ENCODE measurements around the gene KCNK3. TPM values are rescaled to one million over a fixed set of nuclear protein-coding genes. Genes with fewer than 3 reads are reported as not detected.

Gene KCNK3
- total RNA-seq, 1 experiment from 2014 or later = not detected

DNA sequence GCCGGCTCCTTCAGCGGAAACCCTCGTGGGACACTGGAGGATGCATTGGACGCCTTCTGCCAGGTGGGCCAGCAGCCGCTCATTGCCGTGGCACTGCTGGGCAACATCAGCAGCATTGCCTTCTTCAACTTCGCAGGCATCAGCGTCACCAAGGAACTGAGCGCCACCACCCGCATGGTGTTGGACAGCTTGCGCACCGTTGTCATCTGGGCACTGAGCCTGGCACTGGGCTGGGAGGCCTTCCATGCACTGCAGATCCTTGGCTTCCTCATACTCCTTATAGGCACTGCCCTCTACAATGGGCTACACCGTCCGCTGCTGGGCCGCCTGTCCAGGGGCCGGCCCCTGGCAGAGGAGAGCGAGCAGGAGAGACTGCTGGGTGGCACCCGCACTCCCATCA is 85.6 kb downstream of the KCNK3 start:
- in situ Hi-C loops (cut with HindIII; ENCODE audit: low pct_unique_long_range_greater_than_20kb, low sequenced_read_pairs) = no loop called here
- no peak for DNase-seq (ENCODE audit: low read depth, low spot score)

GRCh38 chr2:26778507-26778906 is 86.0 kb downstream of the KCNK3 start:
- in situ Hi-C loops (cut with HindIII; ENCODE audit: low pct_unique_long_range_greater_than_20kb, low sequenced_read_pairs) = no loop called here
- DNase-seq (ENCODE audit: low read depth, low spot score) = no peak

- in situ Hi-C loops (cut with HindIII; ENCODE audit: low pct_unique_long_range_greater_than_20kb, low sequenced_read_pairs) = no loop called here
- no peak for DNase-seq (ENCODE audit: low read depth, low spot score)
These were observed 87.8 kb downstream of the KCNK3 start for GRCh38 chr2:26780203-26780760.

Small RNA genes within 50 kb of the gene (small RNA-seq; reads per million reads assigned to genes)
- 0 reads per million in 2 experiments for gene AC015977.1

Other genes starting within 250 kb of the KCNK3 start
- not detected in 2 replicates for gene OTOF, start 214.6 kb upstream of the KCNK3 start, total RNA-seq (2014; rRNA removed; shearing (Covaris generic))
- gene CIB4, start 51.4 kb upstream of the KCNK3 start, total RNA-seq (2014; rRNA removed; shearing (Covaris generic)) = not detected in 2 replicates
- gene SLC35F6, start 71.6 kb downstream of the KCNK3 start, total RNA-seq (2014; rRNA removed; shearing (Covaris generic)) = 110 and 113 TPM in 2 replicates
- gene CENPA, start 93.3 kb downstream of the KCNK3 start, total RNA-seq (2014; rRNA removed; shearing (Covaris generic)) = 18.9 and 23.0 TPM in 2 replicates
- gene DPYSL5, start 155.4 kb downstream of the KCNK3 start, total RNA-seq (2014; rRNA removed; shearing (Covaris generic)) = not detected in 2 replicates

Measured in SK-MEL-5 (cell line).